Peyer's patch (tissue), 4 donors: ENCODE measurements around the gene RPGRIP1. TPM values are rescaled to one million over a fixed set of nuclear protein-coding genes. Genes with fewer than 3 reads are reported as not detected.
"Not testable (repeated sequence)": the region's sequence is repeated elsewhere in the genome, so short reads cannot be mapped to it uniquely, and the experiment has no call there.

Experiments
- DNase-seq, 3 donors: peaks; one replicate each; pipeline ENCODE4 v3.0.0-alpha.2; 2017 to 2019
- H3K27ac ChIP-seq, 4 donors: fragments of 200-600 bp; sonication (generic); one replicate each; pipeline ENCODE4 v1.5.1; 2016 to 2019
- H3K27me3 ChIP-seq, 2 donors: fragments of 200-600 bp; sonication (generic); one replicate each; pipeline ENCODE4 v1.5.1; 2019
- H3K36me3 ChIP-seq, 3 donors: fragments of 200-600 bp; sonication (generic); one replicate each; pipeline ENCODE4 v1.5.1; 2016 to 2019
- H3K4me1 ChIP-seq, 4 donors: fragments of 200-600 bp; sonication (generic); one replicate each; pipeline ENCODE4 v1.5.1; 2016 to 2019
- H3K4me3 ChIP-seq, 4 donors: fragments of 200-600 bp; sonication (generic); 1 replicate in 3 of 4; 2 replicates in 1 of 4; pipeline ENCODE4 v1.5.1; 2016 to 2019; ENCODE audit warnings: mild to moderate bottlenecking in 1 of 4
- H3K9me3 ChIP-seq, 4 donors: fragments of 200-600 bp; sonication (generic); one replicate each; pipeline ENCODE4 v1.5.1; 2016 to 2019; ENCODE audit warnings: mild to moderate bottlenecking in 1 of 4
- CTCF ChIP-seq, 6 experiments: fragments of 450-650 bp in 4 of 6; fragments of 200-600 bp in 2 of 6; sonication (generic) in 1 of 6; IDR thresholded peaks; one replicate each; pipeline ENCODE4 v1.5.1; 2017 to 2019; ENCODE audit warnings: antibody characterized with exemption in 6 of 6, mild to moderate bottlenecking in 3 of 6, moderate library complexity in 1 of 6
- POLR2A ChIP-seq, 2 donors: fragments of 450-650 bp; IDR thresholded peaks; one replicate each; pipeline ENCODE4 v1.5.1; 2017; ENCODE audit warnings: antibody characterized with exemption in 2 of 2, mild to moderate bottlenecking in 2 of 2, moderate library complexity in 2 of 2
- total RNA-seq, 4 donors: library from RNA; depleted of rRNA; stranded (reverse); fragments of >200 nt; gene quantifications; one replicate each; pipeline ENCODE4 v1.1.0, GENCODE V29; 2016

The RPGRIP1 gene
- total RNA-seq, 4 donors from 2014 or later = 0.40 to 3.3 TPM; not detected in 2

GRCh38 chr14:21278632-21279031, 1.3 kb upstream of the RPGRIP1 start:
- Histone ChIP-seq H3K27ac (no peak overlapping the region), H3K4me1 (no peaks in the 10 kb centered on the region), H3K9me3 (no peaks in the 10 kb centered on the region), H3K27me3 (no peaks in the 10 kb centered on the region), H3K4me3 (no peak overlapping the region), H3K36me3 (no peaks in the 10 kb centered on the region)
- TF ChIP-seq CTCF (IDR thresholded peaks at IDR 0.05) = no peak
- TF ChIP-seq POLR2A (IDR thresholded peaks at IDR 0.05) = no peak
- no peak for DNase-seq

GRCh38 chr14:21281917-21282316, 2.0 kb downstream of the RPGRIP1 start:
- not testable (repeated sequence) for H3K9me3 ChIP-seq, H3K36me3 ChIP-seq, DNase-seq, H3K4me3 ChIP-seq, H3K4me1 ChIP-seq, H3K27me3 ChIP-seq, H3K27ac ChIP-seq

- H3K36me3 ChIP-seq, H3K27me3 ChIP-seq, H3K9me3 ChIP-seq, H3K4me3 ChIP-seq, H3K4me1 ChIP-seq, DNase-seq, H3K27ac ChIP-seq: not testable (repeated sequence)
Observed at GRCh38 chr14:21286516-21286915, 6.6 kb downstream of the RPGRIP1 start.

GRCh38 chr14:21287168-21287567, 7.3 kb downstream of the RPGRIP1 start:
- no peaks in the 10 kb centered on the region for H3K36me3 ChIP-seq
- no peaks in the 10 kb centered on the region for H3K27me3 ChIP-seq
- no peak for DNase-seq
- TF ChIP-seq CTCF (IDR thresholded peaks at IDR 0.05) (no peak), POLR2A (IDR thresholded peaks at IDR 0.05) (no peak)
- H3K4me3 ChIP-seq = no peak overlapping the region
- no peaks in the 10 kb centered on the region for H3K9me3 ChIP-seq
- H3K27ac ChIP-seq = no peak overlapping the region
- H3K4me1 ChIP-seq = no peaks in the 10 kb centered on the region

- not testable (repeated sequence) for H3K4me1 ChIP-seq, H3K27me3 ChIP-seq, H3K27ac ChIP-seq, DNase-seq, H3K4me3 ChIP-seq, H3K36me3 ChIP-seq, H3K9me3 ChIP-seq
Observed at GRCh38 chr14:21294026-21294425, 14.1 kb downstream of the RPGRIP1 start.

GRCh38 chr14:21298358-21298757, 18.5 kb downstream of the RPGRIP1 start:
- no peak overlapping the region for H3K27ac ChIP-seq
- H3K4me3 ChIP-seq = no peak overlapping the region

GRCh38 chr14:21299562-21300130, 19.8 kb downstream of the RPGRIP1 start:
- Histone ChIP-seq H3K36me3 (no peaks in the 10 kb centered on the region), H3K4me1 (peaks cover 0 to 5% (median 0%) of the 10 kb centered on the region in 4 donors), H3K27ac (no peak overlapping the region), H3K27me3 (no peaks in the 10 kb centered on the region), H3K9me3 (no peaks in the 10 kb centered on the region), H3K4me3 (no peak overlapping the region)
- TF ChIP-seq POLR2A (IDR thresholded peaks at IDR 0.05) = no peak
- no peak for TF ChIP-seq CTCF (IDR thresholded peaks at IDR 0.05)
- DNase-seq = no peak

More at GRCh38 chr14:21298358-21298757, 18.5 kb downstream of the RPGRIP1 start:
- TF ChIP-seq POLR2A (IDR thresholded peaks at IDR 0.05) (no peak), CTCF (IDR thresholded peaks at IDR 0.05) (no peak)
- H3K9me3 ChIP-seq = no peaks in the 10 kb centered on the region
- no peaks in the 10 kb centered on the region for H3K27me3 ChIP-seq
- peaks cover 0 to 5% (median 0%) of the 10 kb centered on the region in 4 donors for H3K4me1 ChIP-seq
- DNase-seq = no peak
- no peaks in the 10 kb centered on the region for H3K36me3 ChIP-seq
